Endometrium (tissue), 2 donors: ENCODE data around the gene EPHB1.

Experiments used
- FAIRE-seq: peaks from 2 replicates; lab custom pipeline; 2012; peaks lifted over from hg19 to GRCh38; lab: Jason Lieb, UNC
- donor health status: control.
- donor health status: control.

Gene EPHB1

GRCh38 chr3:135161425-135161824, 366.4 kb downstream of the EPHB1 start:
- FAIRE-seq: no peak

GRCh38 chr3:135163701-135164100, 368.6 kb downstream of the EPHB1 start:
- no peak for FAIRE-seq

GRCh38 chr3:135165260-135165659, 370.2 kb downstream of the EPHB1 start:
- FAIRE-seq: no peak

- FAIRE-seq: no peak
Measured at GRCh38 chr3:135166266-135166825, 371.3 kb downstream of the EPHB1 start.

- FAIRE-seq: no peak
Measured at GRCh38 chr3:135168822-135169221, 373.8 kb downstream of the EPHB1 start.

- no peak for FAIRE-seq
Measured at GRCh38 chr3:135169651-135170050, 374.6 kb downstream of the EPHB1 start.

GRCh38 chr3:135170732-135171131, 375.7 kb downstream of the EPHB1 start:
- no peak for FAIRE-seq

- no peak for FAIRE-seq
Measured at GRCh38 chr3:135172191-135172869, 377.3 kb downstream of the EPHB1 start.

- no peak for FAIRE-seq
Measured at GRCh38 chr3:135175728-135176277, 380.7 kb downstream of the EPHB1 start.

- no peak for FAIRE-seq
Measured at GRCh38 chr3:135176881-135177280, 381.8 kb downstream of the EPHB1 start.

- FAIRE-seq: no peak
Measured at GRCh38 chr3:135178566-135178965, 383.5 kb downstream of the EPHB1 start.

- FAIRE-seq: peak; percentile 83
Measured at GRCh38 chr3:135181408-135181807, 386.3 kb downstream of the EPHB1 start.

GRCh38 chr3:135182364-135182998, 387.4 kb downstream of the EPHB1 start:
- no peak for FAIRE-seq

- FAIRE-seq: no peak
Measured at GRCh38 chr3:135190658-135191057, 395.6 kb downstream of the EPHB1 start.

- FAIRE-seq: no peak
Measured at GRCh38 chr3:135191708-135192107, 396.6 kb downstream of the EPHB1 start.

GRCh38 chr3:135192929-135193328, 397.9 kb downstream of the EPHB1 start:
- FAIRE-seq: no peak

- FAIRE-seq: no peak
Measured at GRCh38 chr3:135197246-135197645, 402.2 kb downstream of the EPHB1 start.

GRCh38 chr3:135197856-135198255, 402.8 kb downstream of the EPHB1 start:
- no peak for FAIRE-seq

- no peak for FAIRE-seq
Measured at GRCh38 chr3:135199137-135199536, 404.1 kb downstream of the EPHB1 start.

- no peak for FAIRE-seq
Measured at GRCh38 chr3:135203026-135203425, 408.0 kb downstream of the EPHB1 start.

GRCh38 chr3:135213213-135213612, 418.2 kb downstream of the EPHB1 start:
- no peak for FAIRE-seq

GRCh38 chr3:135213822-135214221, 418.8 kb downstream of the EPHB1 start:
- no peak for FAIRE-seq

GRCh38 chr3:135214400-135214799, 419.3 kb downstream of the EPHB1 start:
- no peak for FAIRE-seq
